ENCODE measurements around the gene ATCAY.

- no peak for TF ChIP-seq POLR2AphosphoS5 (IDR thresholded peaks at IDR 0.05)
- TF ChIP-seq CTCF (IDR thresholded peaks at IDR 0.05): no peak
- TF ChIP-seq POLR2A (IDR thresholded peaks at IDR 0.05): no peak
- TF ChIP-seq EP300 (IDR thresholded peaks at IDR 0.05): no peak
Observed at GRCh38 chr19:3833578-3834348, 46.7 kb upstream of the ATCAY start.
